Measurements from ENCODE around the gene RRP15. TPM values are rescaled to one million over a fixed set of nuclear protein-coding genes. Genes with fewer than 3 reads are reported as not detected.

RRP15 gene
- total RNA-seq, 1 experiment from 2014 or later = 25.5 TPM

- ATAC-seq (no peak), DNase-seq (ENCODE audit: low read depth, low spot score) (no peak)
- Histone ChIP-seq H3K27ac (ENCODE audit: low read depth, low read length) (no peak overlapping the region), H3K27me3 (ENCODE audit: insufficient read depth, low read length) (no peaks in the 10 kb centered on the region), H3K79me2 (ENCODE audit: insufficient read depth, low read length) (no peaks in the 10 kb centered on the region), H4K20me1 (ENCODE audit: insufficient read depth) (no peaks in the 10 kb centered on the region), H3K36me3 (ENCODE audit: control insufficient read depth in 1 of 2, insufficient read depth in 2 of 2, low read length in 2 of 2) (no peaks in the 10 kb centered on the region), H3K4me1 (ENCODE audit: control insufficient read depth in 1 of 2, insufficient read depth in 2 of 2, low read length in 2 of 2) (no peaks in the 10 kb centered on the region; a peak in 1 of 4 replicates), H2AFZ (ENCODE audit: low read depth, low read length, poor library complexity, severe bottlenecking) (no peak overlapping the region), H3K4me3 (replicated peaks in 1 of 2; ENCODE audit: low read depth in 1 of 2, low read length in 2 of 2) (no peak overlapping the region), H3K9ac (ENCODE audit: low read length) (no peak overlapping the region), H3K4me2 (ENCODE audit: low read length) (no peak overlapping the region), H3K9me3 (ENCODE audit: control insufficient read depth in 1 of 2, insufficient read depth in 1 of 2, low read depth in 1 of 2, low read length in 2 of 2) (no peaks in the 10 kb centered on the region), H3K9me2 (ENCODE audit: insufficient read depth) (no peaks in the 10 kb centered on the region)
- intact Hi-C loops (cut with micrococcal nuclease) = loop anchor here (10.0 kb wide), 1 partner anchor 629 kb away; no protein-coding TSS in a partner anchor
- POLR2A ChIA-PET = no interaction called here
- CTCF ChIA-PET = interaction anchor here (1.2 kb wide), 1 partner anchor 702 kb away, joined by 4 read pairs; no protein-coding TSS in a partner anchor
- no TSS peak for BruUV-seq (replicated peaks)
- RAD21 ChIA-PET (ENCODE audit: low non-redundant PET in 1 of 2, low total read pairs in 2 of 2, uncharacterized antibody in 2 of 2, unreplicated experiment in 2 of 2) = no interaction called here
- TF ChIP-seq, protein P1, sequence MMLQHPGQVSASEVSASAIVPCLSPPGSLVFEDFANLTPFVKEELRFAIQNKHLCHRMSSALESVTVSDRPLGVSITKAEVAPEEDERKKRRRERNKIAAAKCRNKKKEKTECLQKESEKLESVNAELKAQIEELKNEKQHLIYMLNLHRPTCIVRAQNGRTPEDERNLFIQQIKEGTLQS (IDR thresholded peaks at IDR 0.05) = no peak
- TF ChIP-seq SP1 (IDR thresholded peaks at IDR 0.05; ENCODE audit: low read depth) = no peak
Observed at GRCh38 chr1:218365226-218365999, 80.3 kb downstream of the RRP15 start.

DNA sequence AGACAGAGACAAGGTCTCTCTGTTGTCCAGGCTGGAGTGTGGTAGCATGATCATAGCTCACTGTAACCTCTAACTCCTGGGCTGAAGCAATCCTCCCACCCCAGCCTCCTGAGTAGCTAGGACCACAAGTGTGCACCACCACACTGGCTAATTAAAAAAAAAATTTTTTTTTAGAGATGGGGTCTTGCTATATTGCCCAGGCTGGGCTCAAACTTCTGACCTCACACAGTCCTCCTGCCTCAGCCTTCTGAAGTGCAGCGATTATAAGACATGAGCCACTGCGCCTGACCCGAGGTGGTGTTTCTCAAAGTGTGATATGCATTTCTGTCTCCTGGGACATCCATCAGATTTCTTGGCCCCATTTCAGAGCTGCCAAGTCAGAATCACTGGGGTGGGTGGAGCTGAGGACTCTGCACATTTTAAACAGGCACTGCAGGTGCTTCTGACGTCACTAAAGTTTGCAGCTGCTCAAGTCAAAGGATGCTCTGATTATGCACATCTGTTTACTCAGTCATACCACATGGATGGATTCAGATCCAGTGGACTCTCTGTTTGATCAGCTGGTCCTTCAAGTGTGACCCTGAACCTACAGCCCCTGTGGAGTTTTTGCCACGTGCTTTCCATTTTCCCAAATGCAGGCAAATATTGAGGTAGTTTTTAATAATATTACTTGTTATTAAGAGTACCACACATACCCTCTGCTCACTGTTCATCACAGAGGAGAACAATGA lies 81.4 kb downstream of the RRP15 start:
- ChIA-PET CTCF (no interaction called here), RAD21 (ENCODE audit: low non-redundant PET in 1 of 2, low total read pairs in 2 of 2, uncharacterized antibody in 2 of 2, unreplicated experiment in 2 of 2) (no interaction called here)

More for the DNA sequence above, 81.4 kb downstream of the RRP15 start:
- BruUV-seq (replicated peaks) = no TSS peak
- H3K4me3 ChIP-seq (replicated peaks in 1 of 2; ENCODE audit: low read depth in 1 of 2, low read length in 2 of 2) = no peak overlapping the region
- no peaks in the 10 kb centered on the region for H3K9me3 ChIP-seq (ENCODE audit: control insufficient read depth in 1 of 2, insufficient read depth in 1 of 2, low read depth in 1 of 2, low read length in 2 of 2)
- no peaks in the 10 kb centered on the region for H3K4me1 ChIP-seq (ENCODE audit: control insufficient read depth in 1 of 2, insufficient read depth in 2 of 2, low read length in 2 of 2)
- no peak for TF ChIP-seq ZFX (IDR thresholded peaks at IDR 0.05)
- TF ChIP-seq EZH2phosphoT487 (IDR thresholded peaks at IDR 0.05; ENCODE audit: borderline replicate concordance) = no peak
- TF ChIP-seq JUND (IDR thresholded peaks at IDR 0.05) = no peak
- no peak for TF ChIP-seq EZH2 (IDR thresholded peaks at IDR 0.05)
- TF ChIP-seq ZBTB33 (IDR thresholded peaks at IDR 0.05; ENCODE audit: extremely low read depth, insufficient replicate concordance, low read length) = no peak
- no peak for TF ChIP-seq POLR2A (IDR thresholded peaks at IDR 0.05; ENCODE audit: borderline replicate concordance, extremely low read depth, insufficient read depth, insufficient read length)
- TF ChIP-seq EGR1 (IDR thresholded peaks at IDR 0.05; ENCODE audit: low read depth) = no peak
- no peak for TF ChIP-seq ZNF274 (IDR thresholded peaks at IDR 0.05; ENCODE audit: low read depth, low read length)
- TF ChIP-seq TCF7L2 (IDR thresholded peaks at IDR 0.05; ENCODE audit: borderline replicate concordance, extremely low read depth, insufficient read depth, insufficient read length) = no peak
- no peak for TF ChIP-seq CEBPB (IDR thresholded peaks at IDR 0.05; ENCODE audit: low read depth)
- TF ChIP-seq CBX3 (IDR thresholded peaks at IDR 0.05; ENCODE audit: low read depth) = no peak
- TF ChIP-seq POLR2AphosphoS5 (IDR thresholded peaks at IDR 0.05; ENCODE audit: low read depth, low read length) = no peak
- TF ChIP-seq YY1 (IDR thresholded peaks at IDR 0.05; ENCODE audit: extremely low read depth, insufficient replicate concordance, low read depth, low read length) = no peak
- TF ChIP-seq ELF1 (IDR thresholded peaks at IDR 0.05; ENCODE audit: borderline replicate concordance, low read depth) = no peak
- no peak for TF ChIP-seq RAD21 (IDR thresholded peaks at IDR 0.05; ENCODE audit: low read depth)
- no peak for TF ChIP-seq SRF (IDR thresholded peaks at IDR 0.05; ENCODE audit: low read depth)
- TF ChIP-seq FOSL1 (IDR thresholded peaks at IDR 0.05; ENCODE audit: low read depth) = no peak
- DNase-seq (ENCODE audit: low read depth, low spot score) = no peak
- H3K9me2 ChIP-seq (ENCODE audit: insufficient read depth) = no peaks in the 10 kb centered on the region
- H3K27me3 ChIP-seq (ENCODE audit: insufficient read depth, low read length) = no peaks in the 10 kb centered on the region; the same call in 1 of the 2 replicates
- intact Hi-C loops (cut with micrococcal nuclease) = loop anchor here (10.0 kb wide), 1 partner anchor 628 kb away; no protein-coding TSS in a partner anchor
- H3K27ac ChIP-seq (ENCODE audit: low read depth, low read length) = no peak overlapping the region
- H3K36me3 ChIP-seq (ENCODE audit: control insufficient read depth in 1 of 2, insufficient read depth in 2 of 2, low read length in 2 of 2) = no peaks in the 10 kb centered on the region
- POLR2A ChIA-PET = no interaction called here
- ATAC-seq = no peak
- no peaks in the 10 kb centered on the region for H4K20me1 ChIP-seq (ENCODE audit: insufficient read depth)
- H3K9ac ChIP-seq (ENCODE audit: low read length) = no peak overlapping the region
- no peak overlapping the region for H3K4me2 ChIP-seq (ENCODE audit: low read length)
- no peaks in the 10 kb centered on the region for H3K79me2 ChIP-seq (ENCODE audit: insufficient read depth, low read length)
- no peak overlapping the region for H2AFZ ChIP-seq (ENCODE audit: low read depth, low read length, poor library complexity, severe bottlenecking)
